GM23248 (cell line): Measurements from ENCODE around the gene MACROD2.

Source experiments
- EZH2 ChIP-seq: fragments of 200-600 bp; sonication (generic); IDR thresholded peaks from 2 replicates; pipeline ENCODE4 v1.6.1; 2018; ENCODE audit warnings: antibody characterized with exemption, mild to moderate bottlenecking; ENCODE audit not compliant: insufficient read depth, poor library complexity, severe bottlenecking
- EZH2phosphoT487 ChIP-seq: fragments of 200-600 bp; sonication (generic); IDR thresholded peaks from 2 replicates; pipeline ENCODE4 v1.6.1; 2018; ENCODE audit warnings: antibody characterized with exemption, moderate library complexity, mild to moderate bottlenecking, low read depth; ENCODE audit not compliant: insufficient read depth

DNA sequence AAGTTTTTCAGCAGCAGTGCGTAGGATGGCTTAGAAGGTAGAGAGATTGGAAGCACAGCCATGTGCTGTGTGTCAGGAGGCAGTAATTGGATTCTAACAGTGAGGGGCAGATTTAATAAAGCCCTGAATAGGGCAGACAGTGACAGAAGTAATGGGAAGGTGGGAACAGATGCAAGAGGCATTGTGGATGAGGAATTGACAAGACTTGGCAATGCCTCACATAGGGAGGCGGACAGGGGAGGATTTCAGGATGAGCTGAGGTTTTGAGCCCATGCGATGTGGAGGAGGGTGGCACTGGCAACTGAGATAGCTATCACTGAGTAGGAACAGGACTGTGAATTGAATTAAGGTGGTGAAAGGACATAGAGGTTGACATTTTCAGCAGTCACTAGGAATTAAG, 604.3 kb downstream of the MACROD2 start:
- TF ChIP-seq EZH2: no peak
- no peak for TF ChIP-seq EZH2phosphoT487
